ENCODE data around the gene C20orf96. TPM values are rescaled to one million over a fixed set of nuclear protein-coding genes. Genes with fewer than 3 reads are reported as not detected.
A peak's percentile ranks its signal among the peaks of the same experiment; 100 is the strongest.

The C20orf96 gene
- total RNA-seq, 3 donors from 2014 or later, result 2.6 to 9.2 (median 6.1) TPM

- intact Hi-C loops (cut with DNase I; ENCODE audit: low total_unique reads), result no loop called here
- no peaks in the 10 kb centered on the region for H3K36me3 ChIP-seq
- TF ChIP-seq CTCF (IDR thresholded peaks at IDR 0.05), result no peak
- no peak for TF ChIP-seq POLR2A (IDR thresholded peaks at IDR 0.05)
- DNase-seq (ENCODE audit: low spot score in 2 of 2), result no peak
- no peaks in the 10 kb centered on the region for H3K27me3 ChIP-seq
- no peaks in the 10 kb centered on the region for H3K9me3 ChIP-seq
- no peak overlapping the region for H3K27ac ChIP-seq
- H3K4me1 ChIP-seq, result no peaks in the 10 kb centered on the region
- H3K4me3 ChIP-seq, result no peak overlapping the region
Observed at GRCh38 chr20:284172-284571, 6.4 kb downstream of the C20orf96 start.

GRCh38 chr20:278607-279571, 11.7 kb downstream of the C20orf96 start:
- Histone ChIP-seq H3K27ac (peak overlapping the region in 1 of 2 donors; percentile 79), H3K4me3 (peak overlapping the region in 2 of 3 donors; percentile 27 to 70), H3K27me3 (no peaks in the 10 kb centered on the region), H3K36me3 (peaks cover 5% of the 10 kb centered on the region), H3K4me1 (no peaks in the 10 kb centered on the region), H3K9me3 (no peaks in the 10 kb centered on the region)
- TF ChIP-seq POLR2A (IDR thresholded peaks at IDR 0.05) (no peak), POLR2AphosphoS5 (IDR thresholded peaks at IDR 0.05) (no peak), CTCF (IDR thresholded peaks at IDR 0.05) (peak in 2 of 3 donors; percentile 40 to 50)
- intact Hi-C loops (cut with DNase I; ENCODE audit: low total_unique reads), result no loop called here
- DNase-seq (ENCODE audit: low spot score in 2 of 2), result peak in 1 of 2 donors; percentile 78

GRCh38 chr20:278181-278580, 12.4 kb downstream of the C20orf96 start:
- Histone ChIP-seq H3K27ac (peak overlapping the region in 1 of 2 donors; percentile 36), H3K4me1 (no peaks in the 10 kb centered on the region), H3K36me3 (peaks cover 5% of the 10 kb centered on the region), H3K27me3 (no peaks in the 10 kb centered on the region), H3K9me3 (no peaks in the 10 kb centered on the region), H3K4me3 (peak overlapping the region in 2 of 3 donors; percentile 11 to 70)
- intact Hi-C loops (cut with DNase I; ENCODE audit: low total_unique reads), result no loop called here
- TF ChIP-seq POLR2A (IDR thresholded peaks at IDR 0.05) (no peak), CTCF (IDR thresholded peaks at IDR 0.05) (no peak), POLR2AphosphoS5 (IDR thresholded peaks at IDR 0.05) (no peak)
- no peak for DNase-seq (ENCODE audit: low spot score in 2 of 2)

- H3K4me3 ChIP-seq, result no peak overlapping the region
- H3K27me3 ChIP-seq, result no peaks in the 10 kb centered on the region
- TF ChIP-seq POLR2A (IDR thresholded peaks at IDR 0.05) (no peak), POLR2AphosphoS5 (IDR thresholded peaks at IDR 0.05) (no peak), CTCF (IDR thresholded peaks at IDR 0.05) (no peak)
- H3K27ac ChIP-seq, result no peak overlapping the region
- H3K36me3 ChIP-seq, result peaks cover 5% of the 10 kb centered on the region
- intact Hi-C loops (cut with DNase I; ENCODE audit: low total_unique reads), result no loop called here
- no peak for DNase-seq (ENCODE audit: low spot score in 2 of 2)
- H3K4me1 ChIP-seq, result no peaks in the 10 kb centered on the region
- no peaks in the 10 kb centered on the region for H3K9me3 ChIP-seq
Observed at GRCh38 chr20:277496-277781, 13.1 kb downstream of the C20orf96 start.

Measured in breast epithelium (tissue), 4 donors.